GM21526 (cell line): ENCODE measurements around the gene TCTA.

Experiments used
- ATAC-seq: cut with Tn5 transposase; IDR thresholded peaks from one replicate; pipeline ENCODE4 v1.9.1; 2021; ENCODE audit warnings: moderate library complexity; ENCODE audit not compliant: unreplicated experiment, low FRiP score

TCTA gene

GRCh38 chr3:49456466-49456865, 44.2 kb downstream of the TCTA start:
- ATAC-seq, result no peak

DNA sequence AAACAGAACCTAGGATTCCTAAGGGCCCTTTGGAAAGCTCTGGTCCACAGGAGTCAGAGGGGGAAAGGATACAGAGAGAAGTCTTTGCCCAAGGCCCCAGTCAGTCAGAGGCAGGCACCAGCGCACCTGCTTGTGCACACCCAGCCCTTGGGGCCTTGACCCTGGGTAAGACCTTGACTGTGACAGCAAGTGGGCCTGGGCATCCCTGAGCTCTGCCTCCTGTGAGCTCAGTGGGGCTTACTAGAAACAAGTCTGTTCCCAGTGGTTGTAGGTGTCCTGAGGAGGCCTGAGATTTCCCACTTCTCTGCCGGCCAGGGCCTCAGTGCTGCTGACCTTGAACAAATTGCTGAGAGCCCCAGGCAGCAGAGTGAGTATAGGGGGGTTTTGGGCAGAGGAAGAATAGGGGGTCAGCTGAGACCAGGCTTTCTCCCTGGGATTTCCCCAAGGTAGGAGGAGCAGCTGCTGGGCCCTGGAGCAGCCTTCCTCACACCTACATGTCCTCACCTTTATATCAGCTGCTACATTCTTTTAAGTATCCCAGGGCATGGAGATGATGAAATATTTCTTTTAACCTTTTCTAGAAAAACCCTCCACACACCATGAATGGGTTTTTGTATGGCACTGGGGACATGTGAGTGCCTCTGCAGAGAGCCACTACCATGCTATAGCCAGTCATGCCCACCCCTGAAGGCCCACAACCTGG, 48.1 kb downstream of the TCTA start:
- ATAC-seq, result no peak

- ATAC-seq, result no peak
Observed at GRCh38 chr3:49460956-49461355, 48.7 kb downstream of the TCTA start.

- no peak for ATAC-seq
Observed at GRCh38 chr3:49461443-49462171, 49.4 kb downstream of the TCTA start.

DNA sequence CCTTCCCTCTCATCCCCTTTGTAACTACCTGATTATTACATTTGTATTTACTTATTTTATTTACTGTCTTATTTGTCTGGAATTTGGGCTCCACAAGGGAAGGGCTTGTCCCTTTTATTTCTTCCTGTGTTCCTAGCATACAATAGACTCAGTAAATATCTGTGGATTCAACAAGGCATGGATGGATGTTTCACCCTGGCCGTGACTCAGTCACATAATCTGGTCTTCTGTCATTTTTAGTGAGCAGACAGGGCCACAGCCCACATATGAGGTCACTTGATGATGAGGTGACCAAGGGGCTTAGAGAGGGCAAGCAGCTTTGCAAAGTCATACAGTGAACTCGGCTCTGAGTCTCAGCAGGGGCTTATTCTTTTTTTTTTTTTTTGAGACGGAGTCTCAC, 50.0 kb downstream of the TCTA start:
- ATAC-seq, result no peak

- no peak for ATAC-seq
Observed at GRCh38 chr3:49465270-49466034, 53.2 kb downstream of the TCTA start.
